ENCODE data around the gene TPRN.

Gene TPRN

GRCh38 chr9:137163805-137164204 is 36.7 kb downstream of the TPRN start:
- Histone ChIP-seq H3K4me3 (ENCODE audit: low read depth, low read length) (no peak overlapping the region), H3K36me3 (no peaks in the 10 kb centered on the region), H3K27me3 (peaks cover 47% of the 10 kb centered on the region), H3K4me1 (no peaks in the 10 kb centered on the region; the same call in 1 of the 2 replicates), H3K9me3 (no peaks in the 10 kb centered on the region)
- no peak for TF ChIP-seq CTCF (IDR thresholded peaks at IDR 0.05; ENCODE audit: low read depth, low read length)
- no peak for DNase-seq

DNA sequence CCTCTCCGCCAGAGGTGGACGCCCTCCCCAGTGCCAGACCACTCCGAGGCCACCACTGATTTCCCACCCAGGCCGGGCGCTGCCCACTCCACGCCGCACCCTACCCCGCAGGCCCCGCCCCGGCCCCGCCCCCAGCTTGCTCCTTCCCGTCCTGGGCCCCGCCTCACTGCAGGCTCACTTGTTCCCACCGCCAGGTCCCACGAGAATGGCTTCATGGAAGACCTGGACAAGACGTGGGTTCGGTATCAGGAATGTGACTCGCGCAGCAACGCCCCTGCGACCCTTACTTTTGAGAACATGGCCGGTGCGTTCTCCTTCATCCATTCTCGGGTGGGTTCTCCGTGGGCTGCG is 37.2 kb downstream of the TPRN start:
- DNase-seq: no peak
- Histone ChIP-seq H3K4me1 (no peaks in the 10 kb centered on the region; the same call in 1 of the 2 replicates), H3K9me3 (no peaks in the 10 kb centered on the region), H3K36me3 (no peaks in the 10 kb centered on the region), H3K27me3 (peaks cover 43% of the 10 kb centered on the region), H3K4me3 (ENCODE audit: low read depth, low read length) (no peak overlapping the region)
- TF ChIP-seq CTCF (IDR thresholded peaks at IDR 0.05; ENCODE audit: low read depth, low read length): no peak

DNA sequence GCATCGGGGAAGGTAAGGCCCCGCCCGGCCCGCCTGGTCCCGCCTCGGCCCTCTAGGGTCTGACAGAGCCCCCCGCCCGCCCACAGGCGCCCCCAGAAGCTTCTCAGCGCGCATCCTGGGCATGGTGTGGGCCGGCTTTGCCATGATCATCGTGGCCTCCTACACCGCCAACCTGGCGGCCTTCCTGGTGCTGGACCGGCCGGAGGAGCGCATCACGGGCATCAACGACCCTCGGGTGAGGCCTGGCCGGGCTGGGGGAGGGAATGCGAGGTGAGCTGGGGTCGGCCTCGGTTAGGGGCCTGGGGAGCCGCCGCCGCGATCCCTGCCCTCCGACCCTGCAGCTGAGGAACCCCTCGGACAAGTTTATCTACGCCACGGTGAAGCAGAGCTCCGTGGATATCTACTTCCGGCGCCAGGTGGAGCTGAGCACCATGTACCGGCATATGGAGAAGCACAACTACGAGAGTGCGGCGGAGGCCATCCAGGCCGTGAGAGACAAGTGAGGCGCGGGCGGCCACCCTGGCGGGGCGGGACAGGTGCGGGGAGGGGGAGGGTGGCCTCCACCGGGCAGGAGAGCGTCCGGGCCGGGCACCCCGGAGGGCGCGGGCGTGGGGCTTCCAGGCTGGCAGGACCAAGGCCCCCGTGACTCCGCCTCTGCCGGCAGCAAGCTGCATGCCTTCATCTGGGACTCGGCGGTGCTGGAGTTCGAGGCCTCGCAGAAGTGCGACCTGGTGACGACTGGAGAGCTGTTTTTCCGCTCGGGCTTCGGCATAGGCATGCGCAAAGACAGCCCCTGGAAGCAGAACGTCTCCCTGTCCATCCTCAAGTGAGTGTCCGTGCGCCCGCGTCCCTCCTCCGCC is 37.8 kb downstream of the TPRN start:
- H3K9me3 ChIP-seq: no peaks in the 10 kb centered on the region
- H3K36me3 ChIP-seq: no peaks in the 10 kb centered on the region
- no peaks in the 10 kb centered on the region; the same call in 1 of the 2 replicates for H3K4me1 ChIP-seq
- no peak overlapping the region for H3K4me3 ChIP-seq (ENCODE audit: low read depth, low read length)
- H3K27me3 ChIP-seq: peaks cover 37% of the 10 kb centered on the region
- DNase-seq: no peak
- no peak for TF ChIP-seq CTCF (IDR thresholded peaks at IDR 0.05; ENCODE audit: low read depth, low read length)

GRCh38 chr9:137161558-137162486 is 38.7 kb downstream of the TPRN start:
- H3K4me1 ChIP-seq: no peaks in the 10 kb centered on the region; the same call in 1 of the 2 replicates
- peaks cover 28% of the 10 kb centered on the region for H3K27me3 ChIP-seq
- no peak overlapping the region for H3K4me3 ChIP-seq (ENCODE audit: low read depth, low read length)
- no peak for TF ChIP-seq CTCF (IDR thresholded peaks at IDR 0.05; ENCODE audit: low read depth, low read length)
- H3K9me3 ChIP-seq: no peaks in the 10 kb centered on the region
- DNase-seq: no peak
- H3K36me3 ChIP-seq: no peaks in the 10 kb centered on the region

DNA sequence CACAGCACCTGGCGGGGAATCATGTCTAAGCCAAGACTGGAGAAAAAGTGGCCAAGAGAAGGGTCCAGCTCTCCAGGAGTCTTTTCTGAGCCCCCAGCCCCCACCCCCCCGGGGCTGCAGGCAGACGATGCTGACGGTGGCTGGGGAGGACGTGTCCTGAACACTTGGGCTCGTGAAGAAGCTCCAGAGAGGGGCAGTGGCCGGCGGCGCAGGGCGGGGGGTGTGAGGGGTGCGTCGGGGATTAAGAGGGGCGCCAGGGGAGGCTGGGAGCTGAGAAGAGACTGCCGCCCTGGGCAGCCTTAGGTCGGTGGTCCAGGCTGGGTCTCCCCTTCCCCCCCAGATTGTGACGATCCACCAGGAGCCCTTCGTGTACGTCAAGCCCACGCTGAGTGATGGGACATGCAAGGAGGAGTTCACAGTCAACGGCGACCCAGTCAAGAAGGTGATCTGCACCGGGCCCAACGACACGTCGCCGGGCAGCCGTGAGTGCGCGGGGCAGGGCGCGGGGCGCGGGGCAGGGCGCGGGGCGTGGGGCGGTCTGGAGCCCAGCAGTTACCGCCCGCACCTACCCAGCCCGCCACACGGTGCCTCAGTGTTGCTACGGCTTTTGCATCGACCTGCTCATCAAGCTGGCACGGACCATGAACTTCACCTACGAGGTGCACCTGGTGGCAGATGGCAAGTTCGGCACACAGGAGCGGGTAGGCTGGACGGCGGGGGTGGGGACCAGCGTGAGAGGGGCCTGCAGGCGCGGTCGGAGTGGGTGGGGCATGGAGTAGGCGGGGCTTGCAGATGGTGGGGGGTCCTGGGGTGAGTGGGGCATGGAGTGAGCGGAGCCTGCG is 39.6 kb downstream of the TPRN start:
- H3K36me3 ChIP-seq: no peaks in the 10 kb centered on the region
- H3K4me3 ChIP-seq (ENCODE audit: low read depth, low read length): no peak overlapping the region
- no peak for TF ChIP-seq CTCF (IDR thresholded peaks at IDR 0.05; ENCODE audit: low read depth, low read length)
- H3K4me1 ChIP-seq: no peaks in the 10 kb centered on the region; the same call in 1 of the 2 replicates
- H3K9me3 ChIP-seq: no peaks in the 10 kb centered on the region
- no peak for DNase-seq
- H3K27me3 ChIP-seq: peaks cover 19% of the 10 kb centered on the region

Data from BE2C (cell line).